ENCODE measurements around the gene SPRYD7.

DNA sequence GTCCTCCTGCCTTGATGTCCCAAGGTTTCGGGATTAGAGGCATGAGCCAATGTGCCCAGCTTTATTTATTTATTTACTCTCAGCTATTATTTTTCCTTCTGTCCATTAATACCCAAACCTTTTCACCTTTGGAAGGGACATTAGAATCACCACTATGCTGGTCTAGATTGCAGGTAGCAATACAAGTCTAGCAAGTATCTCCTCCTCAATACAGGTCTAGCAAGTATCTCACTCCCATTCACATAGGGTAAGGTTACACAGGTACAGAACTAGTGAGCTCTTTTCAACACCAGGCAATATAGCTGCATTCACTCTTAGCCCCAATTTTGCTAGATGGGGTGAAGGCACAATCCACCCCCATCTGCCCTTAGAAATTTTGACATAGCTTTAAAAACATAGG, 17.4 kb upstream of the SPRYD7 start:
- TF ChIP-seq, protein P1, sequence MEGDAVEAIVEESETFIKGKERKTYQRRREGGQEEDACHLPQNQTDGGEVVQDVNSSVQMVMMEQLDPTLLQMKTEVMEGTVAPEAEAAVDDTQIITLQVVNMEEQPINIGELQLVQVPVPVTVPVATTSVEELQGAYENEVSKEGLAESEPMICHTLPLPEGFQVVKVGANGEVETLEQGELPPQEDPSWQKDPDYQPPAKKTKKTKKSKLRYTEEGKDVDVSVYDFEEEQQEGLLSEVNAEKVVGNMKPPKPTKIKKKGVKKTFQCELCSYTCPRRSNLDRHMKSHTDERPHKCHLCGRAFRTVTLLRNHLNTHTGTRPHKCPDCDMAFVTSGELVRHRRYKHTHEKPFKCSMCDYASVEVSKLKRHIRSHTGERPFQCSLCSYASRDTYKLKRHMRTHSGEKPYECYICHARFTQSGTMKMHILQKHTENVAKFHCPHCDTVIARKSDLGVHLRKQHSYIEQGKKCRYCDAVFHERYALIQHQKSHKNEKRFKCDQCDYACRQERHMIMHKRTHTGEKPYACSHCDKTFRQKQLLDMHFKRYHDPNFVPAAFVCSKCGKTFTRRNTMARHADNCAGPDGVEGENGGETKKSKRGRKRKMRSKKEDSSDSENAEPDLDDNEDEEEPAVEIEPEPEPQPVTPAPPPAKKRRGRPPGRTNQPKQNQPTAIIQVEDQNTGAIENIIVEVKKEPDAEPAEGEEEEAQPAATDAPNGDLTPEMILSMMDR (IDR thresholded peaks at IDR 0.05; ENCODE audit: low read depth, low read length, poor library complexity, severe bottlenecking): no peak
- TF ChIP-seq EZH2phosphoT487 (IDR thresholded peaks at IDR 0.05; ENCODE audit: borderline replicate concordance, low read length): no peak
